GM12878 (cell line): ENCODE results near the gene PCDHGB1.
"Not testable (repeated sequence)": the region's sequence is repeated elsewhere in the genome, so short reads cannot be mapped to it uniquely, and the experiment has no call there.

Experiments
- TF ChIP-seq, protein P1 (sequence below): IDR thresholded peaks from 2 replicates; pipeline ENCODE4 v1.6.1; 2012; ENCODE audit warnings: low read length, inconsistent platforms
- TF ChIP-seq, protein P2 (sequence below), 3 experiments: IDR thresholded peaks in 2 of 3; conservative IDR thresholded peaks in 1 of 3; 2 replicates each; pipeline ENCODE4 v1.5.1; 2011; ENCODE audit warnings: low read depth in 3 of 3, low read length in 3 of 3, mild to moderate bottlenecking in 3 of 3, control low read depth in 2 of 3, moderate library complexity in 2 of 3, inconsistent platforms in 1 of 3, mixed read lengths in 1 of 3; ENCODE audit not compliant: control insufficient read depth in 2 of 3, insufficient read depth in 1 of 3; ENCODE audit errors: extremely low read depth in 1 of 3

DNA sequence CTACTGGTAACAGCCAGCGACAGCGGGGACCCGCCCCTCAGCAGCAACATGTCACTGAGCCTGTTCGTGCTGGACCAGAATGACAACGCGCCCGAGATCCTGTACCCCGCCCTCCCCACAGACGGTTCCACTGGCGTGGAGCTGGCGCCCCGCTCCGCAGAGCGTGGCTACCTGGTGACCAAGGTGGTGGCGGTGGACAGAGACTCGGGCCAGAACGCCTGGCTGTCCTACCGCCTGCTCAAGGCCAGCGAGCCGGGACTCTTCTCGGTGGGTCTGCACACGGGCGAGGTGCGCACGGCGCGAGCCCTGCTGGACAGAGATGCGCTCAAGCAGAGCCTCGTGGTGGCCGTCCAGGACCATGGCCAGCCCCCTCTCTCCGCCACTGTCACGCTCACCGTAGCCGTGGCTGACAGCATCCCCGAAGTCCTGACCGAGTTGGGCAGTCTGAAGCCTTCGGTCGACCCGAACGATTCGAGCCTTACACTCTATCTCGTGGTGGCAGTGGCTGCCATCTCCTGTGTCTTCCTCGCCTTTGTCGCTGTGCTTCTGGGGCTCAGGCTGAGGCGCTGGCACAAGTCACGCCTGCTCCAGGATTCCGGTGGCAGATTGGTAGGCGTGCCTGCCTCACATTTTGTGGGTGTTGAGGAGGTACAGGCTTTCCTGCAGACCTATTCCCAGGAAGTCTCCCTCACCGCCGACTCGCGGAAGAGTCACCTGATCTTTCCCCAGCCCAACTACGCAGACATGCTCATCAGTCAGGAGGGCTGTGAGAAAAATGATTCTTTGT is 44.7 kb downstream of the PCDHGB1 start:
- TF ChIP-seq, protein P1, sequence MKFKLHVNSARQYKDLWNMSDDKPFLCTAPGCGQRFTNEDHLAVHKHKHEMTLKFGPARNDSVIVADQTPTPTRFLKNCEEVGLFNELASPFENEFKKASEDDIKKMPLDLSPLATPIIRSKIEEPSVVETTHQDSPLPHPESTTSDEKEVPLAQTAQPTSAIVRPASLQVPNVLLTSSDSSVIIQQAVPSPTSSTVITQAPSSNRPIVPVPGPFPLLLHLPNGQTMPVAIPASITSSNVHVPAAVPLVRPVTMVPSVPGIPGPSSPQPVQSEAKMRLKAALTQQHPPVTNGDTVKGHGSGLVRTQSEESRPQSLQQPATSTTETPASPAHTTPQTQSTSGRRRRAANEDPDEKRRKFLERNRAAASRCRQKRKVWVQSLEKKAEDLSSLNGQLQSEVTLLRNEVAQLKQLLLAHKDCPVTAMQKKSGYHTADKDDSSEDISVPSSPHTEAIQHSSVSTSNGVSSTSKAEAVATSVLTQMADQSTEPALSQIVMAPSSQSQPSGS = not testable (repeated sequence)
- TF ChIP-seq, protein P2, sequence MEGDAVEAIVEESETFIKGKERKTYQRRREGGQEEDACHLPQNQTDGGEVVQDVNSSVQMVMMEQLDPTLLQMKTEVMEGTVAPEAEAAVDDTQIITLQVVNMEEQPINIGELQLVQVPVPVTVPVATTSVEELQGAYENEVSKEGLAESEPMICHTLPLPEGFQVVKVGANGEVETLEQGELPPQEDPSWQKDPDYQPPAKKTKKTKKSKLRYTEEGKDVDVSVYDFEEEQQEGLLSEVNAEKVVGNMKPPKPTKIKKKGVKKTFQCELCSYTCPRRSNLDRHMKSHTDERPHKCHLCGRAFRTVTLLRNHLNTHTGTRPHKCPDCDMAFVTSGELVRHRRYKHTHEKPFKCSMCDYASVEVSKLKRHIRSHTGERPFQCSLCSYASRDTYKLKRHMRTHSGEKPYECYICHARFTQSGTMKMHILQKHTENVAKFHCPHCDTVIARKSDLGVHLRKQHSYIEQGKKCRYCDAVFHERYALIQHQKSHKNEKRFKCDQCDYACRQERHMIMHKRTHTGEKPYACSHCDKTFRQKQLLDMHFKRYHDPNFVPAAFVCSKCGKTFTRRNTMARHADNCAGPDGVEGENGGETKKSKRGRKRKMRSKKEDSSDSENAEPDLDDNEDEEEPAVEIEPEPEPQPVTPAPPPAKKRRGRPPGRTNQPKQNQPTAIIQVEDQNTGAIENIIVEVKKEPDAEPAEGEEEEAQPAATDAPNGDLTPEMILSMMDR (IDR thresholded peaks at IDR 0.05 in 2 of 3, conservative IDR thresholded peaks at IDR 0.05 in 1 of 3; ENCODE audit: control insufficient read depth in 2 of 3, extremely low read depth in 1 of 3, insufficient read depth in 1 of 3, low read depth in 3 of 3, low read length in 3 of 3) = not testable (repeated sequence)
